HG02885 (cell line): Measurements from ENCODE around the gene CHAF1A.

Experiments used
- ATAC-seq: cut with Tn5 transposase; IDR thresholded peaks from one replicate; pipeline ENCODE4 v1.9.1; 2021; ENCODE audit warnings: mild to moderate bottlenecking; ENCODE audit not compliant: unreplicated experiment, poor library complexity

CHAF1A gene

DNA sequence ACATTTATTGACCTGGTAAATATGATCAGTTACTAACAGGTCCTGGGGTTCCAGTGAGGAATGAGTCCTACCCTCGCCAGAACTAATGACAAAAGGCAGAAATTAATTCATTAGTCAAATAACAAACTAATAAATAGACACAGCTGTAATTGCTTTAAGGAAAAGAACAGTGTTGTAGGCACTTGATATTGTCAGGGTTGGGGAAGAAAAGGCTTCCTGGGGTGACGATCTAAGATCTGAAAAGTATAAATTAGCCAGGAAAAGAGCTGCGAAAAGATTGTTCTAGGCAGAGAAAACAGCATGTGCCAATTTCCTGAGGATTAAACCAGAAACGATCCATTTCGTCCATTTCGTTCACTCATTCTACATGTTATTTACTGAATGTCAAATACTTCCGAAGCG, 670 bp upstream of the CHAF1A start:
- no peak for ATAC-seq

DNA sequence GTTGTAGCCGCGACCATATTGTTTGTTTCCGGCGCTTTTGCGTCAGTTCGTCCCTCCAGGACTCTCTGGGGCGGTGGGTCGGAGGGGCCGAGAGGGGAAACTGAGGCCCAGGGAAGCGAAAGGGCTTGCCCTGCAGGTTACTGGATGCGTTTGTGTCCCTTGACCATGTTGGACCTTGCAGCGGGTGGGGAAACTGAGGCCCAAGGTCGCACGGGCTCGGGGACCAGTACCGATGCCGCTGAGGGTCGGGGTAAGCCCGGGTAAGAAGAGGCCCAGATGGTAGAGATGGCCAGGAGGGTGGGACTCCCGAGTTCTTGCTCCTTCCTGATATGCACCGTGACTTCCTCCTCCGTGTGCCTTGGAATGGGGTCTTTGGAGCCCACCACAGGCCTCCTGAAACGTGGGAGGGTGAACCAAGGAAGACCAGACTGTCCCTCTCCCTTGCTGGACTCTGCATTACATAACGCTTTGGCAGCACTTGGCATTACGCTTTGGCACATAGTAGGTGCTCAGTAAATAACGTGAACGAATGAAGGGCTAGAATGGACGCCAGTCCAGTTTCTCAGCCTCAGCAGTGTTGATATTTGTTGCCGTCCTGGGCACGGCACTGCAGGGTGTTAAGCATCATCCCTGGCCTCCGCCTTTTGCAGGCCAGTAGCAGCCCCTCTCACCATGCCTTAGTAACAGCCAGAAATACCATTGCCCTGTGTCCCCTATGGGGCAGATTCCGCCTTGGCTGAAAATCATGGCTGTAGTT, 743 bp downstream of the CHAF1A start:
- no peak for ATAC-seq

DNA sequence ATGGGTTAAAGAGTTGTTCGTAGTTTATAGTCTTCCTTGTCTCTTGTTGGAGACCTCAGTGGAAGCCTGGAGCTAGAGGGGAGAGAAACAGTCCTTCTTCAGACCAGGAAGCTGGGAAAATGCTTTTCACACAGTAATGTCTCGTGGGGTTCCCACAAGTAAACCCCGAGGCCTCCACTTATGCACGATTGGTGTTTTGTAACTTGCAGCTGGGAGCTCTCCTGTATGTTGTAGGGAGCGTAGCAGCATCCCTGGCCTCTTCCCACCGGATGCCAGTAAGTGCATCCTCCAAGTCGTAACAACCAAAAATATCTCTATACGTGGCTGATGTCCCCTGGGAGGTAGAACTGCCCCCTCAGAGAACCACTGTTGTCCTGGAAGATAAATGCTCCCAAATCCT, 3.5 kb downstream of the CHAF1A start:
- ATAC-seq = no peak

DNA sequence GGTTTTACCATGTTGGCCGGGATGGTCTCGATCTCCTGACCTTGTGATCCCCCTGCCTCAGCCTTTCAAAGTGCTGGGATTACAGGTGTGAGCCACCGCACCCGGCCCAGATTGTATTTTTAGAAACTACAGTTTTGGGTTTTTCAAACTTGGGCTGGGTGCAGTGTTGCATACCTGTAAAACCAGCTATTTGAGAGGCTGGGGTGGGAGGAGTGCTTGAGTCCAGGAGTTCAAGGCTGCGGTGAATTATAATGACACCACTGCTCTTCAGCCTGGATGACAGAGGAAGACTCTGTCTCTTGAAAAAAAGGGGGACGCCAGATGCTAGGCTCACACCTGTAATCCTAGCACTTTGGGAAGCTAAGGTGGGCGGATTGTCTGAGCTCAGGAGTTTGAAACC, 4.2 kb downstream of the CHAF1A start:
- ATAC-seq = no peak

DNA sequence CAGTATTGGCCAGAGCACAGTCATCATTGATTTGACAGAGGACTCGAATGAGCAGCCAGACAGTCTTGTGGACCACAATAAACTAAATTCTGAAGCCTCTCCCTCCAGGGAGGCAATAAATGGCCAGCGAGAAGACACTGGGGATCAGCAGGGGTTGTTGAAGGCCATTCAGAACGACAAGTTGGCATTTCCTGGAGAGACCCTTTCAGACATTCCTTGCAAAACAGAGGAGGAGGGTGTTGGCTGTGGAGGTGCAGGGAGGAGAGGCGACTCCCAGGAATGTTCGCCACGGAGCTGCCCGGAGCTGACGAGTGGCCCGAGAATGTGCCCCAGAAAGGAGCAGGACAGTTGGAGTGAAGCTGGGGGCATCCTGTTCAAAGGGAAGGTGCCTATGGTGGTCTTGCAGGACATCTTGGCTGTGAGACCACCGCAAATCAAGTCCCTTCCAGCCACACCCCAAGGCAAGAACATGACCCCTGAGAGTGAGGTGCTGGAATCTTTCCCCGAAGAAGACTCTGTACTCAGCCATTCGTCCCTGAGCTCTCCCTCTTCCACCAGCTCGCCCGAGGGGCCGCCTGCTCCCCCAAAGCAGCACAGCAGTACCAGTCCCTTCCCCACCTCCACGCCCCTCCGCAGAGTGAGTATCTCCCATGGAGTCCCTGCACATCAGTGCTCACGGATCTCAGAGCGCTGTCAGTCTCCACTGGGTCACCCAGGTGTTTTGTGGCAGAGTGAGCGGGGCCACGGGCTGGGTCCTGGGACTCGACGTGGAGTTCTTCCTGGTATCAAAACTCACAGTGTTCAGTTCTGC, 6.9 kb downstream of the CHAF1A start:
- ATAC-seq = no peak

DNA sequence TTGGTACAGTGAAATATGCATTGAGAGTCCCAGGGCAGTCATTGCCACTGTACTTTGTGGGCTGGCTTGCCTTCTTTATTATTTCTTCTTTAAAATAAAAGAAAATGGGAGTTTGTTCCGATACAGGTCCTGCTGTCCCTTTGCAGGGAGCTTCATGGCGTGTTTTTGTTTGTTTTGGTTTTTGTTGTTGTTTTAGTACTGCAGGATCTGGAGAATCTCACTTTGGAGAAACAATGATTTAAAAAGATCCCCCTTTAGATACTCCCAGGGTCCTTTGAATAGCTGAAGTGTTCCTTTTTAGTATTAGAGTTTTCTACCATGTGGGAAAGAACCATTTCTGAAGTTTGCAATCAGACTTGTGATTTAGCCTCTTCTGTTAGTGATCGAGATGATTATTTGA, 11.1 kb downstream of the CHAF1A start:
- ATAC-seq = no peak

DNA sequence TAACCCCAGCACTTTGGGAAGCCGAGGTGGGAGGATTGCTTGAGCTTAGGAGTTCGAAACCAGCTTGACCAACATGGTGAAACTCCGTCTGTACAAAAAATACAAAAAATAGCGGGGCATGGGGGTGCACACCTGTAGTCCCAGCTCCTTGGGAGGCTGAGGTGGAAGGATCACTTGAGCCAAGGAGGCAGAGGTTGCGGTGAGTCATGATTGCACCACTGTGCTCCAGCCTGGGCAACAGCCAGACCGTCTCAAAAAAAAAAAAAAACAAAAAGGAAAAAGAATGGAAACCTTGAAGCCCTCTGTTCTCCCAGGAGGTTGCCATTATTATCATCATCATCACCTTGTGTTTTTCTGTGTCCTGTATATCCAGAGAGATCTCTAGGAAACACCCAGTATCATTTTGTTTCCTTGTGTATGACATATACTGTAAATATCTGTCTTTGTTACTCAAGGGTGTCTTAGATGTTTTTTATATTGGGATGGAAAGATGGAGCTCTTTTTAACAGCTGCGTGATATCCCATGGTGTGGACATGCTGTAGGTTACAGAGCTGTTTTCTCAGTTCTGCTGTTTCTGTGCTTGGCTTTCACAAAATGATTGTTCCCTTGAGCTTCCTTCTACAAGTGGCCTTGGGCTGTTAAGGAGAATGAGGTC, 11.8 kb downstream of the CHAF1A start:
- no peak for ATAC-seq

DNA sequence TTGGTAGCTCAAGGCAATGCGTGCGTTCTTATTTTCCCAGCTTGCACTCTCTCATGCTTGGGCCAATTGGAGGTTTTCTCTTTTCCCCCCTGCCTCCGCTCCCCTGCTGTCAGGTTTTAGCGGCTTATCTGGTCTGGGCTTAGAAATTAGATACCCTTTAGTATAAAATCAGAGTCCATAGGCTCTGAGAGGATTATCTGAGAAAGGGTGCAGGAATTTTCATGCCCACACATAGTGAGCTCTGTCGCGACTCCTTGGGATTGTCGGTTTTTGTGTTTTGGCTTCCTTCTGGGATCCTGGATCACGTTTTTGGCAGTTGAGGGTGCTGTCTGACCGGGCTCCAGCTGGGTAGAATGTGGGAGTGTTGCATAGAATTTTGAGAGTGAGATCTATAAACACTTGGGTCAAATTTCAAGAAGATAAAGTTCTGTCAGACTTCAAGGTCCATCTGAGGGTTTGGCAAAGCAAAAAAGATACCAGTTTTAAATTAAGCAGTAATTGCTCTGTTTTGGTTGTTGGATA, 12.4 kb downstream of the CHAF1A start:
- ATAC-seq = no peak

DNA sequence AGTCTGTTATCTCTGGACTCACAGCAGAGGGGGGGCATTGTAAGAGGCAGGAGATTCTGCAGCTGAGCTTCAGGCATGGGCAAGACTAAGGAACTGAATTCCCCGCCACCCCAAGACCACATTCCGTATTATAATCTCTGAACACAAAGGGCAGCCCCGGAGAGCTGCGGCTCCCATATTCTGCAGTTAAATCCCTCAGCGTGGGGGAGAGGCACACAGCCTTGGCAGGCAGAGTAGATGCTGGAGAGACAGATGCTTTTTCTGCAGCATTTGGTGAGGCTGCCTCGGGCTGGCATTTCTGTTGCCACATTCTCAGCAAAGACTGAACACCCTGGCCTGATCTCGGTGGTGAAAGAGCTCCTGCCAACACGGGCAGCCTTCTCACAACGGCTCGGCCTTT, 12.9 kb downstream of the CHAF1A start:
- ATAC-seq = no peak

DNA sequence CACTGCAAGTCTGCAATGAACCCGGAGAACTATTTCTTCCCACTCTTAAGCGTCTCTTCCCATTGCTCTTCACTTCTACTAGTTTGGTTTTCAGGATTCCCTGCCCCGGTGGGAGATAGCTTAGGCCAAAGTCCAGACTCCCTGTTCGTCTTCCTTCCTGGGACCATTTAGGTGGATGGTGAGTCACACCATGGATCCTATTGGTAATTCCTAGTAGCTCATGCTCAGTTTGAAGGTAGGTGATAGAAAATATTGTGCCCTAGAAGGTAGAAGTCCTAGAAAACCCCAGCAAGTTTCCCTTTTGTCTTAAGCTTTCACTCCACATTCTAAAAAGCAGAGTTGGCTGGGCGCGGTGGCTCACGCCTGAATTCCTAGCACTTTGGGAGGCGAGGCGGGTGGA, 13.8 kb downstream of the CHAF1A start:
- ATAC-seq = no peak

DNA sequence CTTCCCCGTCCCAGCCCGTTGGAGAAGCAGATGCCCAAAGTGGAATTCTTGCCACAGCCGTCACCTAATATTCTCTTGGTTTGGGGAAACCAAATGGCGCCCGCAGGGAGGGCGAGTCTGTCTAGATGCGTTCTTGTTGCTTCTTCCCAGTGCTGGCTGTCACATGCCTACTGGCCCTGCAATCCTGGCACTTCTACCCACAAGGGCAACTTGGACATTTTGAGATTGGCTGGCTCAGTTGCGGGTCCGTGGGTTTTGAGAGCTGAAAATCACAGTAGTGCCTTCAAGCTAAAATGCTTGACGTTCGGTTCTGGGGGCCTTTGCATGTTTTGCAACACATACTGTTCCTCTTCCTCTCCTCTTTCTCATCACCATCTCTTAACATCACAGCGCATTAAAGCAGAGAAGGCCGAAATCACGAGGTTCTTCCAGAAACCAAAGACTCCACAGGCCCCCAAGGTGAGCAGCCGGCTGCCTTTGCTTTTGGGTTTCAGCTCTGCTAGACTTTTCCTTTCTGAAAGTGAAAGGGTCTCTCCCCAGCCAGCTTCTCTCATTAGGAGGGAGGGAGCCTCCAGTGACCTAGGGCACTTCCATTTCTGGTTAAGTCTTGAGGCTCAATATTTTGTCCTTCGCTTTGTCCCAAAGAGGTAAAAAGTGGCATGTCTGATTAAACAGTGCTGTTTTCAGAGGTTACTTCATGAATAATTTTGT, 21.1 kb downstream of the CHAF1A start:
- no peak for ATAC-seq

DNA sequence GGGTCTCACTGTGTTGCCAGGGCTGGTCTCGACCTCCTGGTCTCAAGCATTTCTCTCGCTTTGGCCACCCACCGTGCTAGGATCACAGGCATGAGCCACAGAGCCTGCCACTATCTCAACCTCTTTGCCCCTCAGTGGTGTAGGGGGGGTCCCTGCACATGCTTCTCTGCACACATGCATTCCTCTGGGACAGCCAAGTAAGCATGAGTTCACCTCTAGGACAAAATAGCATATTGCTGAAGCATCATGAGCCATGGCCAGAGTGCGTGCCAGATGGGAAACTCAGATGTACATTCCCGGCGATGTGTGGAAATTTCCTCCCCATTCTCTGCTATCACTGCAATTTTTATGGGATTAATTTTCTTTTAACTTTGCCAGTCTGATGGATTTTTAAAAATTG, 23.1 kb downstream of the CHAF1A start:
- no peak for ATAC-seq

DNA sequence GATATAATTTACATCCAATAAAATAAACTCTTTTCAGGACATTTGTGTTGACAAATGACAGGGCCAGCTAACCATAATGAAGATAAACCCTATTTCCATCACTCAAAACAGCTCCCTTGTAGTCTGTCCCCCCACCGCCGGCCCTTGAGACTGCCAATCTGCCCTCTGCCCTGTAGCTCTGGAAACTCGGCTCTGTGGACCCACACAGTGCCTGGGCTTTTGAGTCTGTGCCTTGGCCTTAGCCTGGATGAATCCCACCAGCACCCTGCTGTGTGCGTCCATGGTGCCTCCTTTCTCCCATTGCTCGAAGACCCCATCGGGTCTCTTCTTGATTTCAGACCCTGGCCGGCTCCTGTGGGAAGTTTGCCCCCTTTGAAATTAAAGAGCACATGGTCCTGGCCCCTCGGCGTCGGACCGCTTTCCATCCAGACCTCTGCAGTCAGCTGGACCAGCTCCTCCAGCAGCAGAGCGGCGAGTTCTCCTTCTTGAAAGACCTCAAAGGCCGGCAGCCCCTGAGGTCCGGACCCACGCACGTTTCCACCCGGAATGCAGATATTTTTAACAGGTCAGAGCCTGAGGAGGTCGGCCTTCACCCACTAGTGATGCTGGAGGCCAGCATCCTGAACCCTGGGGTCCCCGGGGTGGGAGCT, 26.0 kb downstream of the CHAF1A start:
- no peak for ATAC-seq

DNA sequence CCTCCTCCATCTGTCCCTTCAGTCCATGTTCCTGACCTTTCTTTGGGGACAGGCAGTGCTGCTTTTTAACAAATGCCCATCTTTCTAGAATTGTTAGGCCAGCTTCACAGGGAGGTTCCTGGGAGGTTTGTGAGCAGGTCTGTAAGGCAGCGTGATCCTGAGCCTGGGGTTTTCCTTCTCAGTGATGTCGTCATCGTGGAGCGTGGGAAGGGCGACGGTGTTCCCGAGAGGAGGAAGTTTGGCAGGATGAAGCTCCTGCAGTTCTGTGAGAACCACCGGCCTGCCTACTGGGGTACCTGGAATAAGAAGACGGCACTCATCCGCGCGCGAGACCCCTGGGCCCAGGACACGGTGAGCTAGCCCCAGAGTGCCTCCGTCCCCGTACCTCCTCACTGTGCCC, 26.8 kb downstream of the CHAF1A start:
- no peak for ATAC-seq

DNA sequence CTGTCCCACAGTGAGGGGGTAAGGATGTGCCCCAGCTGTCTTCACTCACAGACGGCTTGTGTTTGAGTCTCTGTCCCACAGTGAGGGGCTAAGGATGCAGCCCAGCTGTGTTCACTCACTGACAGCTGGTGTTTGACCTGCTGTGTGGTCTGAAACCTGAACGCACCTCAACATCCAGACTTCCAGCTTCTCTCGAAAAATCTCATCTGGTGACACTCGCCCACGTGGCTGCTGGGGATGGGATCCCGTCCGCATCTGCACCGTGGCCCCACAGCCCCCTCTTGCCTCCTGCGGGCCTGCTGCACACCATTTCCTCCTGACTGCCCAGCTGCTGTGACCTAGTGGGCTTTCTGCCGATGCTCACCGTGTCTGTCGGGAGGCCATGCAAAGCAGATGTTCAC, 27.3 kb downstream of the CHAF1A start:
- ATAC-seq = no peak

DNA sequence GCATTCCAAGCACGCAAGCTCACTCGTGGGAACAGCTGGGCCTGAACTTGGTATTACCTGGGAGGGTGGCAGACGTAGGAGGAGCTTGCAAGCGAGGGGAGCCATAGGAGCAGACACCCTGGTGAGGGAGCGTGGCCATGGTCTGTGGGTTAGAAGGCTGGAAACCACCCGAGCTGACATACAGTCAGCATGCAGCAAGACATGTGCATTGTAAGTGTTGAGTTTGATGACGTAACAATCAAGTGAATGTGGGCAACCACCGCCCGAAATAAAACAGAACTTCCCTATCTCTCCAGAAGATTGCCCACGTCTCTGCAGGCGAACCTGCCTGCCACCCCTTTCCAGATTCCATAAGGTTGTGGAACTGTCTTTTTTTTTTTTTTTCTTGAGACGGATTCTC, 28.3 kb downstream of the CHAF1A start:
- no peak for ATAC-seq

DNA sequence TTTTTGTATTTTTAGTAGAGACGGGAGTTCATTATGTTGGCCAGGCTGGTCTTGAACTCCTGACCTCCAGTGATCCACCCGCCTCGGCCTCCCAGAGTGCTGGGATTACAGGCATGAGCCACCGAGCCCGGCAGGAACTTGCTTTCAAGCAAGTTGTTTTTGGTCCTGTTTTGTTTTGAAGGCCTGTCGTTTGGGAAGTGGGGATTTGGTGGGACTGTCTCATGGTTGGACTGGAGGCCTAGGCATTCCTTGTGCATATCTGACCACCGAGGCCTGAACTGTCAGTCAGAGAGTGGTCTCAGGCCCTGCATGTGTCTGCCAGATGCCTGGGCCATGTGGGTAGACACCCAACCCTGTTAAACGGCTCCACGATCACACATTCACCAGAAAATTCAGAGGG, 28.9 kb downstream of the CHAF1A start:
- ATAC-seq = no peak

DNA sequence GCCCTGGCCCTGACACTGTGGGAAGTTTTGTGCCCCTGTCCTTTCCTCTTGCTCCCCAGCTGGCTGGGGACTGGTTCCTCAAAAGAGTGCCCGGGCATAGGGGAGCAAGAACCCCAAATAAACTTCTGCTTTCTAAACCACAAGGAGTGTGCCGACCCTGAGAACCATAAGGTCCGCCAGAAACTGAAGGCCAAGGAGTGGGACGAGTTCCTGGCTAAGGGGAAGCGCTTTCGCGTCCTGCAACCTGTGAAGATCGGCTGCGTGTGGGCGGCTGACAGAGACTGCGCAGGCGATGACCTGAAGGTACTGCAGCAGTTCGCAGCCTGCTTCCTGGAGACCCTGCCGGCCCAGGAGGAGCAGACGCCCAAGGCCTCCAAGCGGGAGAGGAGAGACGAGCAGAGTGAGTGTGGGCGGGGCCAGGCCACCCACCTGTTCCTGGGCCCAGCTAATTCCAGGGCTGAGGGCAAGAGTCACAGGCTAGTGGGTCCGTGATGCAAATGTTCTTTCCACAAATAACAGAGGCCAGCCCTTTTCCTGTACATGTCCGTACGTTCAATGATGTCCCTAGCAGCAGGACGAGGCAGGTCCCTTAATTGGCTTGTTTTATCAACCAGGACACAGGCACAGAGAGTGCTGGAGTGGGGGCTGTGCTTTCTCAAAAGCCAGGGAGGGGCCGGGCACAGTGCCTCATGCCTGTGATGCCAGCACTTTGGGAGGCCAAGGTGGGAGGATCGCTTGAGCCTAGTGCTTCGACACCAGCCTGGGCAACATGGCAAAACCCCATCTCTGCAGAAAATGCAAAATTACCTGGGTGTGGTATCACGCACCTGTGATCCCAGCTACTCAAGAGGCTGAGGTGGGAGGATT, 29.6 kb downstream of the CHAF1A start:
- ATAC-seq = no peak

DNA sequence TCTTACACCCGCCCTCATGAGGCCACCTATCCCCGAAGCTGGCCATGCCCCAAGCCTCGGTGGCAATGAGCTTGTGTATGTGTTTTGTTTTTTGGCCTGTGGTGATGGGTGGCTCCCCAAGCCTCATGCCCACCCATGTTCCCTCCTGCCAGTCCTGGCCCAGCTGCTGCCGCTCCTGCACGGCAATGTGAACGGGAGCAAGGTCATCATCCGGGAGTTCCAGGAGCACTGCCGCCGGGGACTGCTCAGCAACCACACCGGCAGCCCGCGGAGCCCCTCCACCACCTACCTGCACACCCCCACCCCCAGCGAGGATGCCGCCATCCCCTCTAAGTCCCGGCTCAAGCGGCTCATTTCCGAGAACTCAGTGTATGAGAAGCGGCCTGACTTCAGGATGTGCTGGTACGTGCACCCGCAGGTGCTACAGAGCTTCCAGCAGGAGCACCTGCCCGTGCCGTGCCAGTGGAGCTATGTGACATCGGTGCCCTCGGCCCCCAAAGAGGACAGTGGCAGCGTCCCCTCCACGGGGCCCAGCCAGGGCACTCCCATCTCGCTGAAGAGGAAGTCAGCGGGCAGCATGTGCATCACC, 30.6 kb downstream of the CHAF1A start:
- ATAC-seq = no peak
